ENCODE measurements around the gene SBF2. TPM values are rescaled to one million over a fixed set of nuclear protein-coding genes. Genes with fewer than 3 reads are reported as not detected.

Gene SBF2
- total and polyA plus RNA-seq, 2 donors (not counting 3 experiments of a cell fraction or from before 2014, with no cell fraction given) = 15.4 to 42.4 TPM

DNA sequence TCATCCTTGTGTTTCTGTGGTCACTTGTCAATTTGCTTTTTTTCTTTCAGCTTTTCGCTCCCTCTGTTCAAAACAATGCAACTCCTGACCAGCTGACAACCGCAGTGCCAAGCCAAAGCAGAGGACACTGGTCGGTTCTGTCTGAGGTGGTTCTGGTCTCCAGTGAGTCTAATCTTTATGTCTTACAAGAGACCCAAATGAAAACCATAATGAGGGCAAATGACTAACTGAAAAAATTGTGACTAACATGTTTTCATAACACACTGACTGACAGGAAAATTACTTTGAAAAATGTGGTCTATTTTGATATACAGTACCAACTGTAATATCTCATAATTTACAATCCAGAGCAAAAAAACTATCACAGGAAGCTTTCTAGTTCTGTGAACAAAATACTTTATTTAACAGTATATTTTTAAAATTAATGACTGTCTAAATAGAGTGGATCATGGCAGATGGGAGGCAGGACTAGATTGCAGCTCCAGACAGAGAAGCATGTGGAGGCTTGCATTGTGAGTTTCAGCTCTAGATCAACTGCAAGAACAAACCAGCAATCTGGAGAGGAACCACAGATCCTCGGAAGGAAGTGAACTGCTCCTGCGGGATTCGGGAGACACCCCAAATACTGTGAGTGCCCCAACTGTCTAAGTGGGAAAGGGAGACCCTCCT lies 311.8 kb downstream of the SBF2 start:
- Histone ChIP-seq H3K27ac (ENCODE audit: insufficient read depth, low read depth, low read length) (peak overlapping the region; percentile 42), H3K4me1 (ENCODE audit: control insufficient read depth, extremely low read depth, insufficient read depth, low read length) (peaks cover 23% of the 10 kb centered on the region), H3K79me2 (ENCODE audit: control insufficient read depth, insufficient read depth, low read length) (no peaks in the 10 kb centered on the region), H3K27me3 (ENCODE audit: control insufficient read depth in 2 of 2, insufficient read depth in 2 of 2, low read length in 2 of 2) (no peaks in the 10 kb centered on the region), H3K9me1 (replicated peaks; ENCODE audit: control insufficient read depth, extremely low read depth, insufficient read depth, low read length) (no peaks in the 10 kb centered on the region), H3K36me3 (ENCODE audit: control insufficient read depth in 2 of 2, extremely low read depth in 1 of 2, insufficient read depth in 2 of 2, low read length in 2 of 2) (no peaks in the 10 kb centered on the region), H4K20me1 (replicated peaks; ENCODE audit: control insufficient read depth, extremely low read depth, insufficient read depth, low read length) (no peaks in the 10 kb centered on the region), H3K9me3 (replicated peaks; ENCODE audit: control insufficient read depth, insufficient read depth, low read length) (no peaks in the 10 kb centered on the region), H2AFZ (ENCODE audit: low read depth, low read length) (no peak overlapping the region), H3K9ac (replicated peaks; ENCODE audit: extremely low read depth, insufficient read depth, low read length) (no peak overlapping the region), H3K4me3 (replicated peaks in 1 of 3; ENCODE audit: insufficient read depth in 1 of 3, low read depth in 1 of 3, low read length in 3 of 3) (no peak overlapping the region), H3K4me2 (ENCODE audit: insufficient read depth, low read length) (peak overlapping the region; percentile 26)
- intact Hi-C loops (cut with micrococcal nuclease) (no loop called here), dilution Hi-C loops (cut with MboI; ENCODE audit: extremely low pct_ligation_motif_present, low sequenced_read_pairs) (no loop called here)
- POLR2A ChIA-PET = no interaction called here
- no peak for FAIRE-seq
- DNase-seq (ENCODE audit: low read depth, low spot score) = peak; percentile 79
- BruUV-seq (replicated peaks) = no TSS peak
- no peak for TF ChIP-seq JUN (IDR thresholded peaks at IDR 0.05; ENCODE audit: borderline replicate concordance, insufficient read depth, insufficient read length, low read depth)
- peak; percentile 52 for TF ChIP-seq FOS (IDR thresholded peaks at IDR 0.05; ENCODE audit: borderline replicate concordance, insufficient read depth, low read length)
- TF ChIP-seq POLR2AphosphoS5 (IDR thresholded peaks at IDR 0.05; ENCODE audit: insufficient read depth, low read depth, low read length) = peak; percentile 32
- CTCF ChIA-PET = interaction anchor here (0.7 to 2.2 kb wide), 12 partner anchors 9 to 384 kb away, joined by 3 to 9 read pairs (median 3); no protein-coding TSS in a partner anchor

GRCh38 chr11:9980931-9981330 lies 313.1 kb downstream of the SBF2 start:
- H4K20me1 ChIP-seq (replicated peaks; ENCODE audit: control insufficient read depth, extremely low read depth, insufficient read depth, low read length) = no peaks in the 10 kb centered on the region
- no TSS peak for BruUV-seq (replicated peaks)
- H3K36me3 ChIP-seq (ENCODE audit: control insufficient read depth in 2 of 2, extremely low read depth in 1 of 2, insufficient read depth in 2 of 2, low read length in 2 of 2) = no peaks in the 10 kb centered on the region
- POLR2A ChIA-PET = no interaction called here
- H3K79me2 ChIP-seq (ENCODE audit: control insufficient read depth, insufficient read depth, low read length) = no peaks in the 10 kb centered on the region
- H3K9me1 ChIP-seq (replicated peaks; ENCODE audit: control insufficient read depth, extremely low read depth, insufficient read depth, low read length) = no peaks in the 10 kb centered on the region
- no peak overlapping the region for H3K27ac ChIP-seq (ENCODE audit: insufficient read depth, low read depth, low read length)
- FAIRE-seq (no peak), DNase-seq (ENCODE audit: low read depth, low spot score) (no peak)
- no peak overlapping the region for H2AFZ ChIP-seq (ENCODE audit: low read depth, low read length)
- H3K4me1 ChIP-seq (ENCODE audit: control insufficient read depth, extremely low read depth, insufficient read depth, low read length) = peaks cover 27% of the 10 kb centered on the region
- TF ChIP-seq POLR2AphosphoS5 (IDR thresholded peaks at IDR 0.05; ENCODE audit: insufficient read depth, low read depth, low read length) = no peak
- TF ChIP-seq, protein P1, sequence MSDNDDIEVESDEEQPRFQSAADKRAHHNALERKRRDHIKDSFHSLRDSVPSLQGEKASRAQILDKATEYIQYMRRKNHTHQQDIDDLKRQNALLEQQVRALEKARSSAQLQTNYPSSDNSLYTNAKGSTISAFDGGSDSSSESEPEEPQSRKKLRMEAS (IDR thresholded peaks at IDR 0.05; ENCODE audit: insufficient read depth, insufficient read length) = no peak
- no peak for TF ChIP-seq JUN (IDR thresholded peaks at IDR 0.05; ENCODE audit: borderline replicate concordance, insufficient read depth, insufficient read length, low read depth)
- no peak for TF ChIP-seq POLR2A (IDR thresholded peaks at IDR 0.05; ENCODE audit: low read depth, low read length)
- TF ChIP-seq MYC (IDR thresholded peaks at IDR 0.05; ENCODE audit: low read depth, low read length) = no peak
- TF ChIP-seq FOS (IDR thresholded peaks at IDR 0.05; ENCODE audit: borderline replicate concordance, insufficient read depth, low read length) = no peak
- TF ChIP-seq EZH2 (IDR thresholded peaks at IDR 0.05; ENCODE audit: borderline replicate concordance, low read depth, low read length, severe bottlenecking) = no peak
- TF ChIP-seq CTCF (IDR thresholded peaks at IDR 0.05; ENCODE audit: extremely low read depth in 1 of 2, insufficient read depth in 1 of 2, low read depth in 1 of 2, low read length in 2 of 2) = no peak
- no peak for TF ChIP-seq GATA2 (IDR thresholded peaks at IDR 0.05; ENCODE audit: insufficient read depth, insufficient read length, low read depth, low read length)
- H3K4me2 ChIP-seq (ENCODE audit: insufficient read depth, low read length) = no peak overlapping the region
- intact Hi-C loops (cut with micrococcal nuclease) (no loop called here), dilution Hi-C loops (cut with MboI; ENCODE audit: extremely low pct_ligation_motif_present, low sequenced_read_pairs) (no loop called here)
- H3K27me3 ChIP-seq (ENCODE audit: control insufficient read depth in 2 of 2, insufficient read depth in 2 of 2, low read length in 2 of 2) = no peaks in the 10 kb centered on the region
- H3K4me3 ChIP-seq (replicated peaks in 1 of 3; ENCODE audit: insufficient read depth in 1 of 3, low read depth in 1 of 3, low read length in 3 of 3) = no peak overlapping the region
- no peak overlapping the region for H3K9ac ChIP-seq (replicated peaks; ENCODE audit: extremely low read depth, insufficient read depth, low read length)
- CTCF ChIA-PET = interaction anchor here (1.0 kb wide), 1 partner anchor 8 kb away, joined by 3 read pairs; no protein-coding TSS in a partner anchor
- no peaks in the 10 kb centered on the region for H3K9me3 ChIP-seq (replicated peaks; ENCODE audit: control insufficient read depth, insufficient read depth, low read length)
